ENCODE results near the gene NADSYN1. TPM values are rescaled to one million over a fixed set of nuclear protein-coding genes. Genes with fewer than 3 reads are reported as not detected.

The NADSYN1 gene
- total and polyA plus RNA-seq, 2 of the 13 experiments (the other 11 are each of a cell fraction or from before 2014, with no cell fraction given), result 35.7 to 51.5 TPM

GRCh38 chr11:71481101-71481960 is 28.3 kb downstream of the NADSYN1 start:
- no peak for ATAC-seq
- no TSS peak for BruUV-seq (replicated peaks)
- ChIA-PET POLR2A (no interaction called here), CTCF (ENCODE audit: low intra/inter-chr PET ratio, low total read pairs) (no interaction called here)
- WGBS (ENCODE audit: low lambda C conversion rate), result 98% methylated on average over 20 of the region's 24 CpGs
- Histone ChIP-seq H3K4me2 (ENCODE audit: low read depth, low read length) (no peak overlapping the region), H3K4me1 (ENCODE audit: insufficient read depth, low read length) (peaks cover 8% of the 10 kb centered on the region; the same call in 1 of the 2 replicates), H4K20me1 (ENCODE audit: insufficient read depth, low read length) (no peaks in the 10 kb centered on the region), H3K9ac (ENCODE audit: insufficient read depth, low read depth, low read length) (no peak overlapping the region), H3K27ac (ENCODE audit: extremely low read length, insufficient read depth, low read length) (no peak overlapping the region), H3K4me3 (replicated peaks in 1 of 3; ENCODE audit: insufficient read depth in 1 of 3, low read depth in 2 of 3, low read length in 3 of 3) (no peak overlapping the region), H3K9me3 (ENCODE audit: low read length) (no peaks in the 10 kb centered on the region), H3K79me2 (ENCODE audit: insufficient read depth, low read length) (no peaks in the 10 kb centered on the region), H2AFZ (ENCODE audit: low read length) (no peak overlapping the region), H3K27me3 (ENCODE audit: control insufficient read depth in 1 of 2, insufficient read depth in 2 of 2, low read length in 2 of 2) (no peaks in the 10 kb centered on the region), H3K36me3 (replicated peaks in 1 of 2; ENCODE audit: control insufficient read depth in 1 of 2, insufficient read depth in 2 of 2, low read length in 2 of 2) (peaks cover 22 to 69% of the 10 kb centered on the region in 2 experiments; a peak in 4 of 5 replicates)
- in situ Hi-C loops (cut with HindIII; ENCODE audit: extremely low pct_ligation_motif_present, low pct_unique_long_range_greater_than_20kb), result no loop called here
- FAIRE-seq, result no peak
- no peak for DNase-seq (ENCODE audit: low spot score)
- intact Hi-C loops (cut with micrococcal nuclease; ENCODE audit: unreplicated experiment), result no loop called here
- TF ChIP-seq STAT6 (CRISPR knock-in tag; IDR thresholded peaks at IDR 0.05; ENCODE audit: borderline replicate concordance) (no peak), HCFC1 (IDR thresholded peaks at IDR 0.05; ENCODE audit: low read depth, low read length) (no peak), SOX13 (IDR thresholded peaks at IDR 0.05) (no peak), SOX13 (CRISPR knock-in tag; conservative IDR thresholded peaks at IDR 0.05 in 1 of 2, IDR thresholded peaks at IDR 0.05 in 1 of 2) (no peak), ZNF232 (CRISPR knock-in tag; IDR thresholded peaks at IDR 0.05; ENCODE audit: borderline replicate concordance) (no peak), RBAK (CRISPR knock-in tag; IDR thresholded peaks at IDR 0.05) (no peak), ZNF775 (CRISPR knock-in tag; IDR thresholded peaks at IDR 0.05; ENCODE audit: borderline replicate concordance) (no peak), ZNF674 (CRISPR knock-in tag; IDR thresholded peaks at IDR 0.05; ENCODE audit: low read depth) (no peak), ZNF557 (CRISPR knock-in tag; IDR thresholded peaks at IDR 0.05) (no peak), ZNF12 (CRISPR knock-in tag; IDR thresholded peaks at IDR 0.05) (no peak), ATF4 (CRISPR knock-in tag; IDR thresholded peaks at IDR 0.05) (no peak), POLR2AphosphoS2 (IDR thresholded peaks at IDR 0.05; ENCODE audit: low read depth, low read length) (no peak), ZNF343 (CRISPR knock-in tag; IDR thresholded peaks at IDR 0.05) (no peak), KLF12 (CRISPR knock-in tag; IDR thresholded peaks at IDR 0.05; ENCODE audit: borderline replicate concordance) (no peak)
- TF ChIP-seq, protein P1, sequence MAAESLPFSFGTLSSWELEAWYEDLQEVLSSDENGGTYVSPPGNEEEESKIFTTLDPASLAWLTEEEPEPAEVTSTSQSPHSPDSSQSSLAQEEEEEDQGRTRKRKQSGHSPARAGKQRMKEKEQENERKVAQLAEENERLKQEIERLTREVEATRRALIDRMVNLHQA (CRISPR knock-in tag; IDR thresholded peaks at IDR 0.05), result no peak
